Amniotic stem cell (primary cell): ENCODE data around the gene NEU4.

Experiments used
- DNase-seq: peaks from one replicate; lab custom pipeline; 2025; lab: John Stamatoyannopoulos, UW

Gene NEU4

DNA sequence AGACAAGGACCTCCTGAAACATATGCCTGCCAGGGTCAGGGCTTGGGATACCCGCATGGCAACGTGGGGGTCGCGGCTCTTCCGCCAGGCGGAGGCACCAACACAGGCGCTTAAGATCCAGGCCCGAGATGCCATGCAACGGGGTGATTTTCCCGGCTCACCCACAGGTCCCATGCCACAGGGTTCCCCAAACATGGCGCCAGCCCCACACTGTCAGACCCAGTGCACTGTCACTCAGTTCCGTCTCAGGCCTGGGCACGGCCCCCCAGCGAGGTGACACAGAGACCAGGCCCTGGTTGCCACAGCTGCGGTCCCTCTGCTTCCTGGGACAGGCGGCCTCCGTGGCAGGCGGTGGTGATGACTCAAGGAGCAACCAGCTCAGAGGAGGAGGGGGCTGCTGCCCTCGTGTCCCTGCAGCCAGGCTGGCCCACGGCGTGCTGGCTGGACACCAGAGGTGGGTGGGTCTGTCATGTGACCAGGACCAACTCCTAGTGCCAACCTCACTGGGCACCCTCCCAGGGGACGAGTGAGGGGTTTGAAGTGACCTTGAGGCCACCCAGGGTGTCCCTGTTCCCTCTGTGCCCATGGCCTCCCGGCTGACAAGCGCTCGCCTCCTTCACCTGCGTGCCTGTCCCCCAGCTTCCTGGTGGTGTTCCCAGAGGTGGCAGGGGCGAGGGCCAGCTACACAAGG, 44.8 kb downstream of the NEU4 start:
- no peak for DNase-seq

- DNase-seq = no peak
Measured at GRCh38 chr2:241854342-241855244, 45.6 kb downstream of the NEU4 start.

DNA sequence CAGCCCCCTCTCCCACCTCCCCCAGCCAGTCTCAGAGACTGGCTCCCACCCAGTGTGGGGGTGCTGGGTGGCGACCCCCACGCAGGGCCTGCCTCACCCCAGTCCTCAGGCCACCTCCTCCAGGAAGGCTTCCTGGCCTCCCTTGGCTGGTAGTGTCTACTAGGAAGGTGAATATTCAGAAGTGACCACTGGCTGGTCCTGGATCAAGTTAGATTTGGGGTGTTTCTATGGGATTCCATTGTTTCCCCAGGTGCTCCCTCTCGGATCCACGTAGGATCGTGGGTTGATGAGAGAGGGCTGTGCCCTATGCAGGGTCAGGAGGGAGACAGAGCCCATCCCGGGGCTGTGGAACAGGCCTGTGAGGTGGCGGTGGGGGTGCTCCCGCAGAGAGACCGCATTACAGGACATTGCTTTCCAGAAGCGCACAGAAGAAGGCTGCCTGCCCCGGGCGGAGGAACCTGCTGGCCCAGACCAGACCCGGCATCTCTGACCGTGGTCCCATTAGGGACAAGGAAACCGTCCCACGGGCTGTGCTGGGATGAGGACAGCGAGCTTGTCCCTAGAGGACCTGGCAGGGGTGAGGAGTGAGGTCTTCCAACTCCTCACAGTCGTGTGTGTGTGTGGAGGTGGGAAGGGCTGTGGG, 46.4 kb downstream of the NEU4 start:
- DNase-seq = no peak

- no peak for DNase-seq
Measured at GRCh38 chr2:241855888-241856422, 47.0 kb downstream of the NEU4 start.

- no peak for DNase-seq
Measured at GRCh38 chr2:241857041-241857541, 48.1 kb downstream of the NEU4 start.

- no peak for DNase-seq
Measured at GRCh38 chr2:241857572-241858121, 48.7 kb downstream of the NEU4 start.

DNA sequence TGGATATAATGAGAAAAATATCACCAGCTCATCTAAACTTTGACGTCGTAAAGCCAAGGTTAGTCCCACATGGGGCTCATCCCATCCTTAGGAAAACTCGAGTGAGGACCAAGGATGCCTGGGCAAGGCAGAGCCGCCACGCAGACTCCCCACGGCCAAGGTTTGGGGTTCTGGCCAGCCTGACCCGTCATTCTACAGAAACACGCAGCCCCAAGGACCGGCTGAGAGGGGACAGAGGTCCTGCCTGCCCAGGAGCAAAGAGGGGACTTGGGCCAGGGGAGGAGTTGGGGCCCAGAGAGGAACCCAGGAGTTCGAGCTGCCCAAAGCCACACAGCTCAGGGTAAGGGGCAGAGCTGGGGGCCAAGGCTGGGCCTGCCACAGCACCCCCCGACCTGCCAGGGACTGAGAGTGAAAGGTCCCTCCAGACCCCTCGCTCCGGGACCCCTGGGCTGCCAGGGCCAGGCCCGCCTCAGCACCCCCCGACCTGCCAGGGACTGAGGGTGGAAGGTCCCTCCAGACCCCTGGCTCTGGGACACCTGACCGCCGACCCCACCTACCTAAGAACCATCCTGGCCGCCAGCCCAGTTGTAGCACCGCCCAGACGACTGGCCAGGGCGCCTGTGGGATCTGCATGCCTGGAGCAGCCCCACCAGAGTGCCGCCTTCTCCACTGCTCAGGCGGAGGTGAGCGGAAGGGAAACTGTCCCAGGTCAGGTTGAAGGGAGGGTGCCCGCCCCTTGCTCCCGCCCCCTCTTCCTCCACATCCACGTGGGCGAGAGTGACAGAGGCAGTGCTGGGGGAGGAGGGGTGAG, 49.4 kb downstream of the NEU4 start, which contains the start of gene PDCD1:
PDCD1 (minus strand) TSS at position 689 of the 811 bp plus-strand sequence; CDS start at position 633, 56 bp downstream.
- no peak for DNase-seq

- no peak for DNase-seq
Measured at GRCh38 chr2:241859017-241859435, 50.0 kb downstream of the NEU4 start.

DNA sequence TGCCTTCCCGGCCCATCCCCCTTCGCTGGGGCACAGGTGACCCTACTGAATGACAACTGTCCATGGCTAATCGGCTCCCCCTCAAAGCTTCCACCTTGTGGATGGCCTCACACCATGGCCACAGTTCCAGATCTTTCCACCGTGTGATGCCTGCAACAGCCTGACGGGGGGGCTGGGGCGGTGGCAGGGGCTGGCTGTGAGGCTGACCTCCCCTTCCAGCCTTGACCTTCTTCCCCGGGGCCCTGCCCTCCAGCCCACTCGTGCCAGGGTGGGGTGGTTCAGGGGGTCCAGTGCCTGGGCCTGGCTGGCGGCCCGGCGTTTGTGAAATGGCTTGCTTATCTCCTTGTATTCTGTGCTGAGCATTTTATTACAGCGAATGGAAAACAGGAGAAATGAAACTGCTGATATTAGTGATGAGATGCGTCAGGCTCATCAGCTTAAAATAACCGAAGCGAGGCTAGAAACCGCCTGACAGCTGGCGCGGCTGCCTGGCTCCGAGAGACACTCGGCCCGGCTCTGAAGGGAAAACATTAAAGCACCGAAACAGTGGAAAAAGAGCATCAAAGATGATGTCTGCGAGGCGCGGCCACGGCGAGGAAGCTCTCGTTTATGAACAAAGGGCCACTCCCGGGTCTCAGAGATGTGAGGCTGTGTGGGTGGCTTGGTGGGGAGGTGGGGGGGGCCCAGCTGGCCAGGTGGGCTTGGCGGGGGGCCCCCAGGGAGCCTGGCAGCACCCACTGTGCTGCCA, 50.6 kb downstream of the NEU4 start:
- DNase-seq = no peak

- DNase-seq = no peak
Measured at GRCh38 chr2:241860184-241861078, 51.4 kb downstream of the NEU4 start.

- no peak for DNase-seq
Measured at GRCh38 chr2:241861264-241861663, 52.3 kb downstream of the NEU4 start.

DNA sequence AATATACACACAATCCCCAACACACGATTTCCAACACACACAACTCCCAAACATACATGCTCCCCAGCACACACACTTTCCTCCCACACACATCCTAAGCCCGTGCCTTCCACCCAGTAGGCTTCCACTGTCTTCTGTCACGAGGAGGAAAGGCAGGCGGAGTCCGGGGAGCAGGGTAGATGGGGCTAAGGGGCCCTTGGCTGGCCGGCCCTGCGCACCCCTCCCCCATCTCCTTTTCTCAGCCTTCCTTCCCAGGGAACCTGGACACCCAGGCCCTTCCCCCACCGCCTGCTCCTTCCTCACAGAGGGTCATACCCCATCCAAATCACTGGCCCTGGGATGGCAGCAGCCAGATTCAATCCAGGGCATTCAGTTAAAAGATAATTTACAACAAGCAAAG, 53.1 kb downstream of the NEU4 start:
- DNase-seq = no peak

DNA sequence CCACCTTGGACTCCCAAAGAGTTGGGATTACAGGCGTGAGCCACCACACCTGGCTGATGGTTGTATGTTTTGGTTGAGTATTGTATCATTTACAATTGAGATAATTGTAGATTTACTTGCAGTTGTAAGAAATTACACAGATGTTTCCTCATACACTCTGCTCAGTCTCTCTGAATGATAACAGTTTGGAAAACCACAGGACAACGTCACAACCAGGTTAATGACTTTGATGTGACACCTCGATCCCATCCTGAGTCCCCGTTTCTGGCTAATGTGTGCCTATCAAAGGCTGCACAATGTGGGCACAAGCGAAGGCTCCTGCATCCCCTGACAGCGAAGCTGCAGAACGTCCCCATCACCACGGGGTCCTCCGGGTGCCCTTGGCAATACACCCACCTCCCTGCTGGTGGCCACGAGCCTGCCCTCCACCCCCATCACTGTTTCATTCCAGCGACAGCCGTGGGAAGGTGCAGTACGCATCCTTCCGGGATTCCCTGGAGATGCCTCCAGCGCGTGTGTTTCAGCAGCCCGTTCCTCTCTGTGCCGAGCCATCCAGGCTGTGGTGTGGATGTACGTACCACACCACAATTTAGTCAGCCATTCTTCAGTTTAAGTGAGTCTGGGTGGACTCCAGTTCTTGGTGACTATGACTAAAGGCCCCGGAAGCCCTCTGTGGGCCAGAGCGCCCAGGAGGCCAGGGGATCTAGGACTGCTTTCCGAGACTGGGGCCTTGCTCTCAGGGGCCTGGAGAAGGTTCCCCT, 54.0 kb downstream of the NEU4 start:
- DNase-seq = no peak

- DNase-seq = no peak
Measured at GRCh38 chr2:241863536-241863954, 54.6 kb downstream of the NEU4 start.

DNA sequence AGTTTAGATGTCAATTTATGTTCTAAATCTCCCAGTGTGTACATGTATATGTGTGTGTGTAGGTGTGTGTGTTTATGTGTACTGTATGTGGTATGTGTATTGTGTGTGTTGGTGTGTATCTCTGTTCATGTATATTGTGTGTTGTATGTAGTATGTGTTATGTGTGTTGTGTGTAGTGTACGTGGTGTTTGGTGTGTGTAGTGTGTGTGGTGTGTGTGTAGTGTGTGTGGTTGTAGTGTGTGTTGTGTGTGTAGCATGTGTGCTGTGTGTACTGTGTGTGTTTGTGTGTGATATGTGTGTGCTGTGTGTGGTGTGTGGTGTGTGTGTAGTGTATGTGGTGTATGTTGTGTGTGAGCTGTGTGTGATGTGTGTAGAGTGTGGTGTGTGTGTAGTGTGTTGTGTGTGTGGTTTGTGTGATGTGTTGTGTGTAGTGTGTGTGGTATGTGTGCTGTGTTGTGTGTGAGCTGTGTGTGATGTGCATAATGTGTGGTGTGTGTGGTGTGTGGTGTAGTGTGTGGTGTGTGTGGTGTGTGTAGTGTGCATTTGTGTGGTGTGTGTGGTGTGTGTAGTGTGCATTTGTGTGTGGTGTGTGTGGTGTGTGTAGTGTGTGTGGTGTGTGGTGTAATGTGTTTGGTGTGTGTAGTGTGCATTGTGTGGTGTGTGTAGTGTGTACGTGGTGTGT, 55.3 kb downstream of the NEU4 start:
- DNase-seq = no peak

GRCh38 chr2:241864850-241865213, 55.8 kb downstream of the NEU4 start:
- DNase-seq = no peak

GRCh38 chr2:241865416-241865956, 56.5 kb downstream of the NEU4 start:
- no peak for DNase-seq
